ENCODE data around the gene ZNF235. TPM values are rescaled to one million over a fixed set of nuclear protein-coding genes. Genes with fewer than 3 reads are reported as not detected.
"Not testable (repeated sequence)": the region's sequence is repeated elsewhere in the genome, so short reads cannot be mapped to it uniquely, and the experiment has no call there.

Gene ZNF235
- 1 to 10 TPM; 5.5 to 5.6 TPM for total RNA-seq

DNA sequence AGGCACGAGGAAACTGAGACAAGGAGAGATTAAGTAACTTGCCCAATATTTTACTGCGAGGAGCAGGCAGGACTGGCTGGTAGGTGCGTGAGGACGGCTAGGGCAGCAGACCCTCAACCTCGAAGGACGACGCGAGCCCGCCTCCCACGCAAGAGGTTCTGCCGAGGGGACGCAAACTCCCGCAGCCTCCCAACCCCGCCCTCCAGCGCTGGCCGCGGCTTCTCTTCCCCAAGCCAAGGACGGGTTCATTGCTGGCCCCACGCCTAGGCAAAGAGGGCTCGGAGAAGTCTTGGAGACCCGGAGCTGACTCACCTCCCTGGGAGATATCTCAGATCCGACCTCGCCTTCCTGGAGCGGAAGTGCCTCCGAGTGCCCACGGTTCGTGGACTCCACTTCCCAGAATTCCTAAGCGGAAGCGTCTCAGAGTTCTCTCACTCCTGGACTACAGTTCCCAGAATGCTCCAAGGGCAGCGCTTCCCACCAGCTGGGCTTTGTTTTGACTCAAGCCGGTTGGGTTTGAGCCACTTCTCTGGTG lies at the start of gene ZNF235:
TSS of gene ZNF235 (minus strand) at position 367 of the 535 bp plus-strand sequence. CDS start 1,621 bp downstream, outside the sequence.
- H3K4me3 Mint-ChIP-seq = peak within 1 kb of the TSS; percentile 91
- peaks cover 29% of the 10 kb centered on the region for H3K36me3 Mint-ChIP-seq (ENCODE audit: low read depth)
- DNase-seq (peak; percentile 82), ATAC-seq (peak; percentile 88)
- CTCF ChIA-PET = no interaction called here
- H3K9me3 Mint-ChIP-seq (ENCODE audit: insufficient read depth) = peaks cover 5% of the 10 kb centered on the region
- H3K4me1 Mint-ChIP-seq (ENCODE audit: low read depth) = peaks cover 21% of the 10 kb centered on the region
- H3K27me3 Mint-ChIP-seq (ENCODE audit: low read depth) = no peaks in the 10 kb centered on the region
- POLR2A ChIA-PET = interaction anchor here (0.6 to 1.5 kb wide), 2 partner anchors 139 to 163 kb away, joined by 3 to 5 read pairs; partner anchors contain the start of gene ZNF226
- peak within 1 kb of the TSS; percentile 81 for H3K27ac Mint-ChIP-seq

DNA sequence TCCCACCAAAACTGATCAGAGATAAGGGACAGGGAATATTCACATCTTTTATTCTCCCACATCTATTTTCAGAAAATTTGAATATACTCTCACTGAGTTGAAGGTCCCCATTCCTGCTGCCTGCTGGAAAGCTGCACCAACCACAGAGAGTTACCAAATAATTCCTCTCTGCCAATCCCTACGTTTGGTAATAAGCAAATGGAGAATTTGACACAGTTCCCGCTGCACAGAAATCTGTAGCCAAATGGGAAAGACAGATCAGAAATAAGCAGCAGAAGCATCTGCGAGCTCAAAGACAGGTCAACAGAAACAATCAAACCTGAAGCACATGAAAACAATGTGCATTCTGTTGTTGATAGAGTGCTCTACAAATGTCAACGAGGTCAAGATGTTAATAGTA lies 41.7 kb upstream of the ZNF235 start:
- peaks cover 34% of the 10 kb centered on the region for H3K9me3 Mint-ChIP-seq (ENCODE audit: insufficient read depth)
- DNase-seq (no peak), ATAC-seq (no peak)
- no peaks in the 10 kb centered on the region for H3K36me3 Mint-ChIP-seq (ENCODE audit: low read depth)
- H3K4me1 Mint-ChIP-seq (ENCODE audit: low read depth) = no peaks in the 10 kb centered on the region
- POLR2A ChIA-PET = no interaction called here
- H3K4me3 Mint-ChIP-seq = no peak overlapping the region
- H3K27ac Mint-ChIP-seq = no peak overlapping the region
- CTCF ChIA-PET = no interaction called here
- no peaks in the 10 kb centered on the region for H3K27me3 Mint-ChIP-seq (ENCODE audit: low read depth)

DNA sequence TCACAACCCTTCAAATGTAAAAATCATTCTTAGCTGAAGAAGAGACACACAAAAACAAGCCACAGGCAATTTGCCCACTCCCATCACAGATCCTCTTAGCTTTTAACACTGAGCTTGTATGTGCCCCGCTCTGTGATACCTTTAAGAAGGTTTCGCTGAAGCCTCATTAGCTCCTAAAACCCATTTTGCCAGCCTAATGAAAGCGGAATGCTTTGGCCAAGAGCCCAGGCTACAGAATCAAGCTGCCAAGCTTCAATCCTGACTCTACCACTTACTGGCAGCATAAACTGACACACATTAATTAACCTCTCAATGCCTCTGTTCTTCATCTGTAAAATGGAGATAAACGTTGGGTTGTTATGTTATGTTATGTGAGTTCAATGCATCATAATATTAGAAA lies 41.1 kb upstream of the ZNF235 start:
- H3K36me3 Mint-ChIP-seq (ENCODE audit: low read depth) = no peaks in the 10 kb centered on the region
- no peak overlapping the region for H3K4me3 Mint-ChIP-seq
- DNase-seq = no peak
- ChIA-PET POLR2A (no interaction called here), CTCF (no interaction called here)
- H3K4me1 Mint-ChIP-seq (ENCODE audit: low read depth) = no peaks in the 10 kb centered on the region
- H3K27me3 Mint-ChIP-seq (ENCODE audit: low read depth) = no peaks in the 10 kb centered on the region
- H3K9me3 Mint-ChIP-seq (ENCODE audit: insufficient read depth) = peaks cover 35% of the 10 kb centered on the region
- no peak for ATAC-seq
- no peak overlapping the region for H3K27ac Mint-ChIP-seq

DNA sequence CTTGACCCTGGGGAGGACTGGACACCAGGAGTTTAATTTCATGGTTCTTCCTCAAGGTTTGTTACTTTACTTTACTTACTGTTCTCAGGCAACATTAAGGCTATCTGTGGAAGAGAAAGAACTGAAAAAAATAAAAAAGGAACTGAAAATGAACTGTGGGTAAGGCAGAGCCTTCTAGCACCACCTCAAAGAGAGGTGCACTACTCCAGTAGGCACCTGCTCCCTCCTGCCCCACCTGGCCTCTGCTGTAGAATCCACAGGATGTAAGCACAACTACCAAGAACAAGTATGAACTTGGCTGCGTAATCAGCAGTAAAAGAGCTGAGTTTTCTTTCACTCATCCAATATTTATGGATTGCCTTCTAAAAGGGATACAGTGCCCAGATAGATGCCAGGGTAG lies 39.4 kb upstream of the ZNF235 start:
- Mint-ChIP-seq H3K4me3 (no peak overlapping the region), H3K27ac (no peak overlapping the region), H3K36me3 (ENCODE audit: low read depth) (no peaks in the 10 kb centered on the region), H3K27me3 (ENCODE audit: low read depth) (no peaks in the 10 kb centered on the region), H3K4me1 (ENCODE audit: low read depth) (no peaks in the 10 kb centered on the region), H3K9me3 (ENCODE audit: insufficient read depth) (peaks cover 22% of the 10 kb centered on the region)
- ATAC-seq = no peak
- POLR2A ChIA-PET = no interaction called here
- DNase-seq = no peak
- CTCF ChIA-PET = no interaction called here

DNA sequence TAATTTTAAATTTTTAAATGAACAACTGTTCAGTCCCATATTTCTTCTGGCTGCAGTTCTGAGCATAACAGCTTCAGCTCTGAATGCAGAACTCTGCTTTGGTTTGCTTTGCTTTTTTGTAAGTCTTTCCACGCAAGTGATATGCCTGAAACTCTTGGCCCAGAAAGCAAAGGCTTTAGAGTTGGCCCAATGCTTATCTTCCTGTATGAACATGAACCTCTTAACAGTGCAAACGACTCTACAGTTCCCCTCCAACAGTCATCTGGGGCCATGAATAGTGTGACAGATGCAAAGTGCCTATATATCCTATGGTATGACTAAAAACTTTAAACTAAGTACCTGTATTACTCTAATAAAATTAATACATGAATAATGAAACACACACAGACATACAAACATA lies 37.0 kb upstream of the ZNF235 start:
- H3K9me3 Mint-ChIP-seq (ENCODE audit: insufficient read depth) = peaks cover 16% of the 10 kb centered on the region
- H3K4me3 Mint-ChIP-seq = no peak overlapping the region
- DNase-seq = no peak
- ChIA-PET CTCF (interaction anchor here (1.4 kb wide), 1 partner anchor 10 kb away, joined by 3 read pairs; no protein-coding TSS in a partner anchor), POLR2A (no interaction called here)
- H3K4me1 Mint-ChIP-seq (ENCODE audit: low read depth) = no peaks in the 10 kb centered on the region
- ATAC-seq = no peak
- H3K27ac Mint-ChIP-seq = no peak overlapping the region
- H3K36me3 Mint-ChIP-seq (ENCODE audit: low read depth) = no peaks in the 10 kb centered on the region
- no peaks in the 10 kb centered on the region for H3K27me3 Mint-ChIP-seq (ENCODE audit: low read depth)

DNA sequence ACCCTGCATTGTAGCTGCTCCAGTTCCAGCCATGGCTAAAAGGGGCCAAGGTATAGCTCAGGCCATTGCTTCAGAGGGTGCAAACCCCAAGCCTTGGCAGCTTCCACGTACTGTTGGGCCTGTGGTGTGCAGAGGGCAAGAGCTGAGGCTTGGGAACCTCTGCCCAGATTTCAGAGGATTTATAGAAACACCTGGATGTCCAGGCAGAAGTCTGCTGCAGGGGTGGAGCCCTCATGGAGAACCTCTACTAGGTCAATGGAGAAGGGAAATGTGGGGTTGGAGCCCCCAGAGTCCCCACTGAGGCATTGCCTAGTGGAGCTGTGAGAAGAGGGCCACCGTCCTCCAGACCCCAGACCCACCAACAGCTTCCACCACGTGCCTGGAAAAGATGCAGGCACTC lies 29.8 kb upstream of the ZNF235 start:
- H3K27ac Mint-ChIP-seq; H3K4me1 Mint-ChIP-seq (ENCODE audit: low read depth); POLR2A ChIA-PET; H3K36me3 Mint-ChIP-seq (ENCODE audit: low read depth); ATAC-seq; CTCF ChIA-PET; DNase-seq; H3K4me3 Mint-ChIP-seq; H3K27me3 Mint-ChIP-seq (ENCODE audit: low read depth): not testable (repeated sequence)
- peaks cover 44% of the 10 kb centered on the region for H3K9me3 Mint-ChIP-seq (ENCODE audit: insufficient read depth)

DNA sequence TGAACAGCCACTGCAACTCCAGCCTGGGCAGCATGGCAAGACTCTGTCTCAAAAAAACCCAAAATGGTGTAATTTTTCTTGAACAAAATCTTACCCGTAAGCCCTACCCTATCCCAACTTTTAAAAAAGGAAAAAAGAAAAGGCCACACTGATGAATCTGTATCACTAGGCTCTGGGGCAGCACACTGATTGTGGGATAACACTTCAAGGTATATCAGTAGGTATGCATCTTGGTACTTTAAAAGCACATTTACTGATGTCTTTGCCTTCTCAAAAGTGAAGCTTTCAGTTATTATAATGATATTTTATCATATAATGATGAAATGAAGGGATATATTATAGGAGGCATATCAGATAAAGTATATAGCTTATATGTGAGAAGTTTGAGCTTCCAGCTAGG lies 27.3 kb upstream of the ZNF235 start:
- Mint-ChIP-seq H3K36me3 (ENCODE audit: low read depth) (no peaks in the 10 kb centered on the region), H3K27me3 (ENCODE audit: low read depth) (no peaks in the 10 kb centered on the region), H3K27ac (no peak overlapping the region), H3K4me1 (ENCODE audit: low read depth) (no peaks in the 10 kb centered on the region), H3K4me3 (no peak overlapping the region), H3K9me3 (ENCODE audit: insufficient read depth) (peaks cover 34% of the 10 kb centered on the region)
- DNase-seq = no peak
- ChIA-PET CTCF (interaction anchor here (1.4 kb wide), 1 partner anchor 9 kb away, joined by 3 read pairs; no protein-coding TSS in a partner anchor), POLR2A (no interaction called here)
- ATAC-seq = no peak

DNA sequence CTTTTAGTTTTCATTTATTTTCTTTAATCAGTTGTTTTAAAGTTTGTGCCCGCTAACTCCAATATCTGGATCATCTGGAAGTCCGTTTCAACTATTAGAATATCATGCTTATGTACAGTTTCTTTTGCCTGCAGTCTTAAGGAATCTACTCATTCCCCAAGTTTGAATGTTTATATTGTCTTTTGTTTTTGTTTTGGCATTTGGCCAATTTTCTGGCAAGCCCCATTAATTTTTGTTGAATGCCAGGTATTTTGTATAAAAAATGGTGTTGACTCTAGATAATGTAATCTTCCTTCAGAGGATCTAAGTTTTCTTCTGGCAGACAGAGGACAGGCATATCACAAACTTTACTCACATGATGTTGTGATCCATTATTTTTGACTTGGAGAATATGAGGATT lies 11.1 kb upstream of the ZNF235 start:
- ATAC-seq = no peak
- no peak overlapping the region for H3K4me3 Mint-ChIP-seq
- H3K27ac Mint-ChIP-seq = no peak overlapping the region
- H3K36me3 Mint-ChIP-seq (ENCODE audit: low read depth) = no peaks in the 10 kb centered on the region
- peaks cover 29% of the 10 kb centered on the region for H3K9me3 Mint-ChIP-seq (ENCODE audit: insufficient read depth)
- DNase-seq = no peak
- H3K27me3 Mint-ChIP-seq (ENCODE audit: low read depth) = peaks cover 2% of the 10 kb centered on the region
- CTCF ChIA-PET = interaction anchor here (1.0 kb wide), 1 partner anchor 46 kb away, joined by 3 read pairs; no protein-coding TSS in a partner anchor
- no peaks in the 10 kb centered on the region for H3K4me1 Mint-ChIP-seq (ENCODE audit: low read depth)
- POLR2A ChIA-PET = no interaction called here

DNA sequence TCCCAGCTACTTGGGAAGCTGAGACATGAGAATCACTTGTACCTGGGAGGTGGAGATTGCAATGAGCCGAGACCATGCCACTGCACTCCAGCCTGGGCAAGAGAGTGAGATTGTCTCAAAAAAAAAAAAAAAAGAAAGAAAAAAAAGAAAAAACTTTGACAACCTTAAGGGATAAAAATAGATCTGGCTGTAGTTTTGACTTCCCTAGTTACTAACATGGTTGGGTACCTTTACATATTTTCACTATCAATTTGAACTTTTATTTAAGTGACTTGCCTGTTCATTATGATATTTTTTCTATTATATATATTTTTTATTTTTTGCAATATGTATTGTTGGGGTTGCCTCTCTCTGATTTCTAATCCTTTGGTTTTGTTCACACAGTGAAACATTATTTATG lies 8.4 kb upstream of the ZNF235 start:
- H3K36me3 Mint-ChIP-seq (ENCODE audit: low read depth) = no peaks in the 10 kb centered on the region
- ATAC-seq = no peak
- no peak for DNase-seq
- peaks cover 2% of the 10 kb centered on the region for H3K27me3 Mint-ChIP-seq (ENCODE audit: low read depth)
- ChIA-PET POLR2A (no interaction called here), CTCF (no interaction called here)
- no peak overlapping the region for H3K27ac Mint-ChIP-seq
- no peak overlapping the region for H3K4me3 Mint-ChIP-seq
- H3K9me3 Mint-ChIP-seq (ENCODE audit: insufficient read depth) = peaks cover 11% of the 10 kb centered on the region
- H3K4me1 Mint-ChIP-seq (ENCODE audit: low read depth) = no peaks in the 10 kb centered on the region

DNA sequence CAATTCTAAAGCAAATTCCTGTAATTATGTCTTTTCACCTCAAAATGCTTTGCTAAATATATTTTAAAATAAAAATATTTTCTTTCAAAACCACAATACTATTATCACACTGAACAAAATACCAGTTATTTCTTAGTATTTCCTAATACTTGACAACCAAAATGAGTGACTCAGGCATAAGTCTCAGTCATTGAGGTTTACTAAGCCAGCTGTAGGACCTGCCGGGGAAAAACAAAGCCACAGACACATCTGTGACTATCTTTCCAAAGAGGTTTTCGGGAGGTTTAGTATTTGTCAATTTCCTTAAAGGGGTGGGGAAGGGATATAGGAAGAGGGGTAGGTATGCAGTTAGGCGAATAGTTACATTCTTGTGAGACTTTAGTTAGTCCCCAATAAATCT lies 3.2 kb upstream of the ZNF235 start:
- peaks cover 5% of the 10 kb centered on the region for H3K36me3 Mint-ChIP-seq (ENCODE audit: low read depth)
- H3K4me1 Mint-ChIP-seq (ENCODE audit: low read depth) = peaks cover 21% of the 10 kb centered on the region
- POLR2A ChIA-PET = no interaction called here
- no peak for DNase-seq
- no peak for ATAC-seq
- CTCF ChIA-PET = interaction anchor here (0.6 kb wide), 1 partner anchor 14 kb away, joined by 3 read pairs; no protein-coding TSS in a partner anchor
- H3K27me3 Mint-ChIP-seq (ENCODE audit: low read depth) = no peaks in the 10 kb centered on the region
- no peak overlapping the region for H3K4me3 Mint-ChIP-seq
- H3K9me3 Mint-ChIP-seq (ENCODE audit: insufficient read depth) = peaks cover 5% of the 10 kb centered on the region
- H3K27ac Mint-ChIP-seq = no peak overlapping the region

DNA sequence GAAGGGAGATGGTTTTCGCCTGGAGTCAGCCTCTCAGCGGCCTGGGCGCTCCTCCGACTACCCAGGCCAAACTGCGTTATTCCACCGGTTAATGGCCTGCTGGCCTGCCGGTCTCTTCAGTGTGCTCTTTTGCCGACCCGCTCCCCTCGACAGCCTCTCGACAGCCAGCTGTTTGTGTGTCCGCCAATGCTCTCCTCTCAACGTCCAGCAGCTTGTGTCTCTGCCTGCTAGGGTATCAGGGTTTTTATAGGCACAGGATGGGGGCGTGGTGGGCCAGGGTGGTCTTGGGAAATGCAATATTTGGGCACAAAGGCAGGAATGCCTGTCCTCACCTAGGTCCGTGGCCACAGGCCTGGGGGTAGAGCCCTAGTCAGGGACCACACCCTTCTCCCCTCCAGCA lies 1.5 kb upstream of the ZNF235 start:
- H3K9me3 Mint-ChIP-seq (ENCODE audit: insufficient read depth) = peaks cover 5% of the 10 kb centered on the region
- CTCF ChIA-PET = no interaction called here
- no peak for ATAC-seq
- no peak overlapping the region for H3K27ac Mint-ChIP-seq
- H3K4me1 Mint-ChIP-seq (ENCODE audit: low read depth) = peaks cover 21% of the 10 kb centered on the region
- H3K36me3 Mint-ChIP-seq (ENCODE audit: low read depth) = peaks cover 15% of the 10 kb centered on the region
- H3K27me3 Mint-ChIP-seq (ENCODE audit: low read depth) = no peaks in the 10 kb centered on the region
- H3K4me3 Mint-ChIP-seq = no peak overlapping the region
- POLR2A ChIA-PET = no interaction called here
- DNase-seq = no peak

DNA sequence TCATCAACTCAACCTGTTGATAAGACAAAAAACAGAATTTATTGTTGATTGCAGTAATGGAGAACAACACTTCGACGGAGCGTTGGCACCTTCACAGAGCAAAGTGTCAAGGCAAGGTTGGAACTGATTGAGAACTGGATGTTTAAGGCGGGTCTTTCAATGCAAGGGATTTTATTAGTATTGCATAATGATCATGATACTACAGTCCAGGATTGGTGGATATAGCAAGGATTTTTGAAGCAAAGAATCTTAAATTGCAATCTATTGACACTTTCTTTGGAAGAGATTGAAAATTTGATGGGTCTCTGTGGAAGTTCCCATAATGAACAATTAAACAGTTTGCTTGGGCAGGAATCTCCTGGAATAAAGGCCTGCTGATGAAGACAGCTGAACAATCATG lies 632 bp upstream of the ZNF235 start:
- CTCF ChIA-PET = no interaction called here
- H3K4me3 Mint-ChIP-seq = peak overlapping the region; percentile 91
- no peak for DNase-seq

More for the DNA sequence above, 632 bp upstream of the ZNF235 start:
- Mint-ChIP-seq H3K9me3 (ENCODE audit: insufficient read depth) (peaks cover 5% of the 10 kb centered on the region), H3K36me3 (ENCODE audit: low read depth) (peaks cover 21% of the 10 kb centered on the region), H3K27ac (no peak overlapping the region), H3K4me1 (ENCODE audit: low read depth) (peaks cover 21% of the 10 kb centered on the region), H3K27me3 (ENCODE audit: low read depth) (no peaks in the 10 kb centered on the region)
- POLR2A ChIA-PET = interaction anchor here (0.6 to 1.5 kb wide), 2 partner anchors 140 to 163 kb away, joined by 3 to 5 read pairs; partner anchors contain the start of gene ZNF226
- no peak for ATAC-seq

Measured in activated CD8-positive, alpha-beta T cell treated with anti-CD3 and anti-CD28 coated beads, Interleukin-2, amount 10 ng/mL, durations not matched to agents 7 days and 5 days (primary cell).